DND-41 (cell line): ENCODE data around the gene HSD17B1.
"Not testable (repeated sequence)": the region's sequence is repeated elsewhere in the genome, so short reads cannot be mapped to it uniquely, and the experiment has no call there.

Experiments used
- ATAC-seq: fragments of 200-7000 bp; cut with Tn5 transposase; 3 replicates; pipeline ENCODE4 v1.9.1; 2021; ENCODE audit warnings: low read depth; ENCODE audit not compliant: insufficient read depth
- DNase-seq: peaks from one replicate; pipeline ENCODE4 v3.0.0-alpha.2; 2020
- H2AFZ ChIP-seq: 2 replicates; pipeline ENCODE4 v1.6.0; 2012; ENCODE audit warnings: low read depth, low read length
- H3K27ac ChIP-seq: 2 replicates; pipeline ENCODE4 v1.5.1; 2012; ENCODE audit warnings: low read length, inconsistent platforms
- H3K27me3 ChIP-seq: fragments of 200-600 bp; sonication (generic); 2 replicates; pipeline ENCODE4 v1.6.0; 2012; ENCODE audit warnings: low read length, mild to moderate bottlenecking, inconsistent platforms; ENCODE audit not compliant: insufficient read depth, poor library complexity
- H3K36me3 ChIP-seq: 2 replicates; pipeline ENCODE4 v1.5.1; 2012; ENCODE audit warnings: low read length, inconsistent platforms; ENCODE audit not compliant: insufficient read depth
- H3K4me1 ChIP-seq: 2 replicates; pipeline ENCODE4 v1.5.1; 2012; ENCODE audit warnings: mild to moderate bottlenecking, low read length; ENCODE audit not compliant: insufficient read depth
- H3K4me2 ChIP-seq: 2 replicates; pipeline ENCODE4 v1.6.0; 2012; ENCODE audit warnings: mild to moderate bottlenecking, moderate library complexity, low read length, inconsistent platforms; ENCODE audit not compliant: insufficient read depth
- H3K4me3 ChIP-seq, 2 experiments: fragments of 200-600 bp in 1 of 2; shearing (Covaris generic) in 1 of 2; 2 replicates each; pipeline ENCODE4 v1.5.1; 2012 to 2016; ENCODE audit warnings: inconsistent platforms in 2 of 2, low read length in 2 of 2, mild to moderate bottlenecking in 2 of 2, low read depth in 1 of 2, moderate library complexity in 1 of 2
- H3K79me2 ChIP-seq: 2 replicates; pipeline ENCODE4 v1.6.0; 2012; ENCODE audit warnings: low read length, inconsistent platforms; ENCODE audit not compliant: insufficient read depth
- H3K9ac ChIP-seq: 2 replicates; pipeline ENCODE4 v1.6.0; 2012; ENCODE audit warnings: low read depth, mild to moderate bottlenecking, inconsistent platforms, low read length, moderate library complexity
- H3K9me3 ChIP-seq: 2 replicates; pipeline ENCODE4 v1.5.1; 2012; ENCODE audit warnings: low read length, moderate library complexity, mild to moderate bottlenecking, inconsistent platforms; ENCODE audit not compliant: insufficient read depth, severe bottlenecking
- H4K20me1 ChIP-seq: 2 replicates; pipeline ENCODE4 v1.6.0; 2012; ENCODE audit warnings: low read length; ENCODE audit not compliant: insufficient read depth
- CTCF ChIP-seq: IDR thresholded peaks from 2 replicates; pipeline ENCODE4 v1.5.1; 2012; ENCODE audit warnings: borderline replicate concordance, low read length, moderate library complexity, mild to moderate bottlenecking; ENCODE audit not compliant: poor library complexity, severe bottlenecking; ENCODE audit errors: extremely low read depth
- EZH2 ChIP-seq: IDR thresholded peaks from 3 replicates; pipeline ENCODE4 v1.6.1; 2012; ENCODE audit warnings: borderline replicate concordance, low read depth, mild to moderate bottlenecking, moderate library complexity, low read length, inconsistent platforms; ENCODE audit not compliant: severe bottlenecking

The HSD17B1 gene

DNA sequence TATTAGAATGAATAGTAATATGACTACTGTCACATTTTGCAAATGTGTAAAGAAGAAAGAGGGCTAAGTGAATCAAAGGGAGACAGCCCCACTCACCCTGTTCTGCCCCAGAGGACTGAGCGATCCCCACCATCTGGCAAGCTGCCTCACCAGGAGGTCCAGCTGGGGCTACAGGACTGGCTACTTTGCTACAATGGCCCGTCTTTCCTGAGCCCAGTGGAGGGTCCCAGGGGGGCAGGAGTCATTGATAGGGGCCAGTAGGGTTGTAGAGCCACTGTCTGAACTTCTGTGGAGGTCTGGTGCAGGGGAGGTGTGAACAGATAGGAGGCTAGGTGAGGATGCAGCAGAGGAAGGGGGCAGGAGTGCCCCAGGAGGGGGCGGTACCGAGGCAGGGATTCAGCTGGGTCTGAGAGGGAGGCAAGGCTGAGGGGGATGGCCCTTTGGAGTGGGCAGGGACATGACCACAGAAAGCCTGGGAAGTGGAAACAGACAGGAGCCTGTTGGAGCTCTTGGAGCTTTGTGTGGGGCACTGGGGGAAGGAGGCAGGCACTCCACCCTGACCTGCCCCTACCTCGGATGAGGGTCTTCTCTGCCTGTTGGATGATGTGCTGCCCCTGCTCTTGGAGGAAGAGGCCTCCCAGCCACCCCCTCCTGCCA is 3.4 kb downstream of the HSD17B1 start:
- peak overlapping the region; percentile 83 for H3K4me2 ChIP-seq
- peak; percentile 26 for TF ChIP-seq CTCF
- H3K36me3 ChIP-seq, H2AFZ ChIP-seq, H4K20me1 ChIP-seq, DNase-seq, H3K9me3 ChIP-seq, ATAC-seq, H3K27ac ChIP-seq, H3K27me3 ChIP-seq: not testable (repeated sequence)
- H3K9ac ChIP-seq, result peak overlapping the region; percentile 90; the same call in 1 of the 2 replicates
- peaks cover 25% of the 10 kb centered on the region for H3K4me1 ChIP-seq
- peaks cover 31% of the 10 kb centered on the region for H3K79me2 ChIP-seq
- peak overlapping the region in 1 of 2 experiments; percentile 88; a peak in 1 of 4 replicates for H3K4me3 ChIP-seq

GRCh38 chr17:42559075-42559474 is 6.4 kb downstream of the HSD17B1 start:
- Histone ChIP-seq H2AFZ (no peak overlapping the region), H3K27ac (no peak overlapping the region), H3K4me3 (no peak overlapping the region), H3K36me3 (peaks cover 17% of the 10 kb centered on the region), H3K4me1 (peaks cover 36% of the 10 kb centered on the region), H3K9me3 (no peaks in the 10 kb centered on the region), H3K4me2 (no peak overlapping the region), H3K9ac (no peak overlapping the region), H3K27me3 (no peaks in the 10 kb centered on the region), H4K20me1 (peaks cover 9% of the 10 kb centered on the region; the same call in 1 of the 2 replicates), H3K79me2 (peaks cover 43% of the 10 kb centered on the region)
- no peak for DNase-seq
- TF ChIP-seq CTCF, result no peak
- no peak for TF ChIP-seq EZH2
- no peak for ATAC-seq

- H3K4me3 ChIP-seq, result no peak overlapping the region
- H3K4me2 ChIP-seq, result no peak overlapping the region
- H3K36me3 ChIP-seq, result peaks cover 28% of the 10 kb centered on the region
- peaks cover 44% of the 10 kb centered on the region for H3K4me1 ChIP-seq
- H3K9me3 ChIP-seq, result no peaks in the 10 kb centered on the region
- H3K27me3 ChIP-seq, result no peaks in the 10 kb centered on the region
- DNase-seq, result no peak
- no peak overlapping the region for H3K27ac ChIP-seq
- H2AFZ ChIP-seq, result no peak overlapping the region
- H3K79me2 ChIP-seq, result peaks cover 36% of the 10 kb centered on the region
- no peak overlapping the region for H3K9ac ChIP-seq
- ATAC-seq, result no peak
- H4K20me1 ChIP-seq, result peaks cover 9% of the 10 kb centered on the region; the same call in 1 of the 2 replicates
- TF ChIP-seq EZH2, result no peak
- no peak for TF ChIP-seq CTCF
Measured at GRCh38 chr17:42560246-42560645, 7.5 kb downstream of the HSD17B1 start.
